HUDEP-2 (cell line): Measurements from ENCODE around the gene RALGAPA2.
A peak's percentile ranks its signal among the peaks of the same experiment; 100 is the strongest.

Source experiments
- DNase-seq, 76 experiments: peaks; one replicate each; lab custom pipeline; 2025; ENCODE audit not compliant: unreplicated experiment in 76 of 76; lab: John Stamatoyannopoulos, UW

The RALGAPA2 gene

DNA sequence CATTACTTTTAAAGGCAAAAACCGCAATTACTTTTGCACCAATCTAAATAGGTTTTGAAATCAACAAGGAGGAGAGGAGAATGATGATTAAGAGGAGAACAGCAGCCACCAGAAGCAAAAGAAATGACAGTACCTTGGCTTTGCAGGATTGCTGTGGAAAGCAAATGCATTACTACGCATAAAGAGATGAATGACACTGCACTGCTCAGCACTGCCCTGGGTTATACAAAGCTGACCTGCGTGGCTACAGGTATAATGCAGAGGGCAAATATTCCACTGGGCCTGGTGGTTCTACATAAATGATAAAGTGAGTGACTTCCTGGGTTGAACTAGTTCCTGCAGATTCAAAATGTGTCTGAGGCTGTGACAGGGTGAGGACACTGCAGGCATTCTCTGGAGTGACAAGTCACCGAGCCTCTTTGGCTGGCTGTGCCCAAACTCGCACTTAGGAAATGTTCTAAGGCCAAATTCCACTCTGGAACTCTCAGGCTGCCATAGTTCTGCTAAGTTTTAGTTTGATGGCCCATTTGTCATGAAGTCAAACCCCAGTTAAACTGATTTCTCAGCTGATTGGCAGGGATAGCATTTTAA is 265.9 kb downstream of the RALGAPA2 start:
- DNase-seq = no peak

- DNase-seq = no peak
Measured at GRCh38 chr20:20446001-20446400, 266.4 kb downstream of the RALGAPA2 start.

GRCh38 chr20:20443504-20443903 is 268.9 kb downstream of the RALGAPA2 start:
- DNase-seq = no peak

DNA sequence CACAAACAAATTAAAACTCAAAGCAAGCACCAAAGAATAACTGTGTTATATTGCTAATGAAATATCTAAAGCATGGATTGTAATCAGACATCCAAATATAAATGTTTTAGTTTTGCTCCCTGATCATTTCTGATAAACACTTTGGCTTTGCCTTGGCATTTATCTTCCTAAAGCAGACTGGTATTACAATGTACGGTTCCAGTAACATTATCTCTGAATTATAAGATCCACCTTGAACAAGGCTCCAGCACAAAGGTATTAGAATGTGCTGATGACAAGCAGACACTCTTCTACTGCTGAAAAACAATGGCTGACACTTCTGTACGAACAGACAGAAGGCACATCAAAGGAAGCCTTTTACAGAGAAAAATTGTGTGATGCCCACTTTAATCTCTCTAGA is 270.0 kb downstream of the RALGAPA2 start:
- DNase-seq = peak in 4 of 76 experiments; percentile 3 to 47 (median 32)

DNA sequence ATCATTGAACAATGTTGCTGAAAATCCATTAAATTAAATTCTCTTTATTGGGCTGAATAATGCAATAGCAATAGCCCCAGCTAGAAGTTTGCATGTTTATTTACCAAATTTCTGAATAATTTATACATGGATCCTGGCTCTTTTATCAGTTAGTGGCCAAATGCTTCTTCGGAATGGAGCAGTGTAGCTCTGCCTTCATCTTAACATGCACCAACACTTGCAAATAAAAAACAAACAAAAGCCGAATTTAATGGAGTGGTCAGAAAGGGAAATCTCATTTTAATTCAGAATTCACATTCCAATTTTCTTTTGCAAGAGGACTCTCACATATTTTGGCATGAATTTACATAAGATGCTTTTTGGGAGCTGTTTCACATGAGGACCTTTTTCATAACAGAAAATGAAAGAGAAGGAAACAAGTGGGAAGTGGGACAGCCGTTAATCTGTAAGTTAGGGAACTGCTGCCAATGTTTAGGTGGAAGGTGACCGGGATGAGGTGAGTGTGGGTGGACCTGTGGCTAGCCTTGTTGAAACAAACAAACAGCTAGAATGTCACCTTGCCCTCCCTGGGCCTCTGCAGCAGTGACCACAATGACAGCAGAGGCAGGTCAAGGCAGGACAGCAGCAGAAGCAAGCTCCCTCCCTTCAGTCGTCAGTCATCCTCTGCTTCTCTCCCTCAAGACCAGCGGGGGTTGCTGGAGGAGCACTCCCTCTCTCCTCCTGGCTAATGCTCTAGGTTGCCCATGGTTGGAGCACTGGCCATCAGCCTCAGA is 271.4 kb downstream of the RALGAPA2 start:
- DNase-seq = no peak

DNA sequence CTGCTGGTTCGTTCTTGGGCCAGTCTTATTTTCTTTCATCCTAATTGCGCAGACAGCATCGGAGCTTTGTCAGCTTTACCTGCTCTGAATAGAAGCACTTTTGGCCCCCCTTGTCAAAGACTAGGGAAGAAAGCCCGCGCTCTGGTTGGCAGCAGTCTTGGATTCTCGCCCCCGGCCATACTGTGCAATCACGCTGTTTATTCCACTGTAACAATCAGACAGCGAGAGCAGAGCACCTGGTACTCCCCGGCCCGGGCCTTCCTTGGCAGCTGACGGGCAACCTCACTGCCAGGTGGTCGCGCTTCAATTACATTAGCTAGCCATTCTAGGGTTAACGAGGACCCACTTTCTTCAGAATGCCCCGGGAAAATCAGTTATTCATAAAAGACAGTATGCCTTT is 272.0 kb downstream of the RALGAPA2 start:
- no peak for DNase-seq

DNA sequence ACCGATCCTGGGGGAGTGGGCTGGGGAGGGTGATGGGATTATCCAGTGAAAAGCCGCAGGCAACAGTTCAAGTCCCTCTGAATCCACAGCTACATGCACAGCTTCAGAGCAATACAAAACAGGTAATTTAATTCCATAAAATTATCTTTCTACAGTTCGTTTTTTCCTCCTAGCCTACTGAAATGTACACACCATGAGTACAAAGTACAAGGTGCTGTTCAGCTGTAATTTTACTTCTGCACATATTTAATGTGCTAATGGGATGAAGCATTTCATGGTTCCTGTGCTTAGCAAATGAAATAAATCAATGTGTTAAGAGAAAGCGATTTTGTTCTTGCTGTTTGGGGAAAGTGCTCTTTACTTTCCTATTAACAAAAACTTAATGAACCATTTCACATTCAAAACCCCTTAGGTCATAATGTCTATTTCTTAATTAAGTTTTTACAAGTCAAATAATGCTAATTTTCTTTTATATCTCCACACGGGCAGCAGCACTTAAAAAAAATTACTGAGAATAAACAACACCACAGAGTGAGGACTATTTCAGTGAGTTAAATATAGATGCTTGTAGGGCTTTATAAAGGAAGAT is 272.7 kb downstream of the RALGAPA2 start:
- DNase-seq = no peak

GRCh38 chr20:20437314-20437713 is 275.1 kb downstream of the RALGAPA2 start:
- DNase-seq = no peak

GRCh38 chr20:20436689-20437088 is 275.8 kb downstream of the RALGAPA2 start:
- no peak for DNase-seq

GRCh38 chr20:20435453-20435852 is 277.0 kb downstream of the RALGAPA2 start:
- no peak for DNase-seq

DNA sequence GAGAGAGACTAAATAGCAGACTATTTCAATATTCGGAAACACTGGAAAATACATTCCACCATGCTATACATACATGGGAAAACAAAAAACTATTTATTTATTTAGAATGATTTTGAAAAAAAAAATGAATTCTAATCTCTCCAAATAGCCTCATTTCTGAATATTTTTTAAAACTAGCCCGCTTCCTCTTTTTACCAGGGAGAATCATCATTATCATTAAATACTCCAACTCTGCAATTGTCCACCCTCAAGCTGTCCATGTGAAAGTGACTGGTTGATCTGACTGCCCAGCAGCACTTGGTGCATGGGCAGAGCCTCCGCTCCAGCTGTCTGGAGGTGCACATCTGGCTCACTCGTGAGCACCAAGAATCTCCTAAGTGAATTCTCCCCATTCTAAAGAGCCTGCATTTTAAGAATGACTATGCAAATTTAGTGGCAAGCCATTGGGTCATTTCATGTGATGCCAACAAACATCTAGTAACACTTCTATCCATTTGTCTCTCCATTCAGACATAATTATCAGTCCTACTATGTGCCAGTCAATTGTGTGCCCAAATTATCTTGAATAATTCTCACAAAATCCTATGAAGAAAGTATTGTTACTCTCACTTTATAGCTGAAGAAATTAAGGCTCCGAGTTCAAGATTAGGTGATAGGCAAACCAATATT is 279.7 kb downstream of the RALGAPA2 start:
- no peak for DNase-seq

DNA sequence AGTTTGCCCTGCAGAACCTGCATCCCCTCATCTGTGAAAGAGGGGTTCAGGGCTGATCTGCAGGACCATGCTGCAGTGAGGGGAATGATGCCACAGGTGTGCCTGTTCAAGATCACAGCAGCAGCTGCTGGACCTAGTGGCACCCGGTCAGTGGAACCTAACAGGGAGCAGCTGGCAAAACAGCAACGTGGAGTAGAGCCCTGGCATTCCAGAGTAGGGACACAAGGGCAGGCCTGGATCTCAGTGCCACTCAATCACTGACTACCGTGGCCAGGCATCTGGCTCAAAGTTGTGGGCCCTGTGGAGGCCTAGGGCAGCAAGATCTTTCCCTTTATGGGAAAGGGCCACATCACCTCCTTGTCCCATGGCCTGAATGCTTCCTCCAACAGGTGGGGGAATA is 282.4 kb downstream of the RALGAPA2 start:
- DNase-seq = no peak

DNA sequence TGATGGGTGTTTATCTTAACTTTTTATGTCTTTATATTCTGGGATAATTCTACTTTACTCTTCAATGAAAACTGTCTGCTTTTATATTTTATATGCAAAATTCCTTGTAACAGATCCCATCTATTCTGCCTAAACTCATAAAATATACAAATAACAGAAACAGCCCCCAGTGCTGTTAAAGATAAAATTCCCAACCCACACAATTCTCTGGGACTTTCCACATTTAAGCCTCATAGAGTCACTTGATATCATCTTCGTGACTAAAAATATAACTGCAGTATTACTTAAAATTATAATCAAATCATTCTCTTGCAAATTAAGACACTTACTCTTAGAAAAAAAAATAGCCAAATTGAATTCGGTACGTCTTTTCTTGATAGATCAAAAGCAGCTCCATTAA is 284.4 kb downstream of the RALGAPA2 start:
- no peak for DNase-seq

GRCh38 chr20:20427227-20427864 is 285.1 kb downstream of the RALGAPA2 start:
- DNase-seq = no peak

- DNase-seq = no peak
Measured at GRCh38 chr20:20426655-20426907, 285.9 kb downstream of the RALGAPA2 start.

DNA sequence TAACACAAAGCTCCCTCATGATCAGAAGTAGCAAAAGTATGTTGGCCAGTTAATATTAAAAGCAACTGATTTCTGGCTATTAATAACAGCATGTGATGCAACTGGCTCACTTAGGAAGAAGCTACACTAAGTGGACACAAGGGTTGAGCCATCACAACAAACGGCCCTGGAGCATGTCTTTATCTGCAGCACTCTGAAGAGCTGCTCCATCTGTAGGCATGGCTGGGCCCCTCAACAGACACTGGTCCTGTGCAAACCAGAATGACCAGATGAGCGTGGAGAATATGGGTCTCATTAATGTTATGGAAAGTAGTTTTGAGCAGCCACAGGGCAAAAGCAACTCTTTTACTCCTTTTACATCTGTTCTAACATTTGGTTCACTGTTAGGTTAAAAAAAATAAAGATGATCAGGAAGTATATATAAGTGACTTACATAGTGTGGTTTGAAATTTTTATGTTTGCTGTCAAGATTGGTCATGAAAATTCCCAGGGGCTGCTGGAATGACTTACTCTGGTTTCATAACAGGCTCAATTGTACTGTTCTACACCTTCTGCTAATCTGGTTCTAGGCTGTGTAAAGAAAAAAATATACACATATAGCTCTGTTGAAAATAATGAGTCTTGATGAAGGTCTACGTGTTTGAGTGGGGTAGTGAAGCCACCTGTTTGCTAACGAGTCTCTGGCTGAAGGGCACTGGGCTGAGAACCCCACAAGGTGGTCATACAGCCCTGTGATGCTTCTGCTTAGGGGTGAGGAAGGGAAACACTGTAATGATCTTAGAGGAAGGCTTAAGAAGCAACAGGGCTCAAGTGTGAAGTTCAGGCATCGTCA is 286.4 kb downstream of the RALGAPA2 start:
- no peak for DNase-seq

- DNase-seq = no peak
Measured at GRCh38 chr20:20423117-20423516, 289.3 kb downstream of the RALGAPA2 start.

DNA sequence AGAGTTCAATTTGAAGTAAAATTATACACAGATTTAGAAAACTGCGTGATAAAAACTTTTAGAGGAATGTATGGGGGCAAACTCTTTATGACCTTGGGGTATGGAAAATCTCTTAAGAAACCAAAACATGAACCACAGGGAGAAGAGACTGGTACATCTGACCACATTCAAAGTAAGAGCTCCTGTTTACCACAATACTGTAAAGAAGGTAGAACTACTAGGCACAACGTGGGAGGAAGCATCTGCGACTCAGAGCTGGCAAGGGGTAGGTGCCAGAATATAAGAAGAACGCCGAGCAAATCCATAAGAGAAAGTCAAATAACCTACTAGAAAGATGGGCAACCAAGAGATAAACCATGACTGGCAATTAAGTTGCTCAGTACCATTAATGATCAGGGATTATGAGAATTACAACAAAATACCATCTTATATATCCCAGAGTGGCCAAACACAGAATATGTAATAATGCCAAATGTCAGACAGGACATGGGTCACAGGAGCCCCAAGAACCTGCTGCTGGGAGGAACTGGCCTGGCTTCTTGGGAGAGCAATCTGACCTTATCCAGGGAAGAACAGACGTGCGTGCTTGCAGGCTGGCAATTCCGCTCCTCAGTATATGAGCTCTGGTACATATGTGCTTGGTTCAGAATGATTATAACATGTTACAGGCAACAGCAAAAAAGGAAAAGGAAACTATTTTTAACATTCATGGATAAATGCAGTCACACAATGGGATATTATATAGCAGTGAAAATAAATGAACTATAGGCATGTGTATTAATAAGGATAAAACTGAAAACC is 294.4 kb downstream of the RALGAPA2 start:
- no peak for DNase-seq

DNA sequence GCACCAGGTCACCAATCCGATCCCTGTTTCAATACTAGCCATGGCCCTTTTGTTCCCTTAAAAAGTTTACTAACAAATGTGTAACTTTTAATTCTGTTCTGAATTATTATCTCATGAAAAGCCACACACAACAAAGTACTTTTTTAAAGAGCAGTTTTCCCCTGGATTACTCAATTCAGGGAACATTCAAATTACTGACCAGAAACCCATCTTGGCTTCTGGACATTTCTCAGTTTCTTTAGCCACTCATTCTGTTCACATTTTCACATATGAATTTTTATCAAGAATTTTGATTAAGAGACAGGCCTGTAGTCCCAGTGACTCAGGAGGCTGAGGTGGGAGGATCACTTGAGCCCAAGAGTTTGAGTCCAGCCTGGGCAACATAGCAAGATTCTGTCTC is 297.1 kb downstream of the RALGAPA2 start:
- no peak for DNase-seq
